Gastrocnemius medialis (tissue), 4 donors: Measurements from ENCODE around the gene FBXW7.

Experiments
- POLR2A ChIP-seq, 2 donors: fragments of 450-650 bp; IDR thresholded peaks; one replicate each; pipeline ENCODE4 v1.6.1; 2017; ENCODE audit warnings: antibody characterized with exemption in 2 of 2, mild to moderate bottlenecking in 2 of 2, moderate library complexity in 2 of 2
- TF ChIP-seq, protein P1 (sequence below), 5 experiments: fragments of 450-650 bp in 3 of 5; fragments of 200-600 bp in 2 of 5; sonication (generic) in 2 of 5; IDR thresholded peaks in 4 of 5; conservative IDR thresholded peaks in 1 of 5; 1 replicate in 4 of 5; 2 replicates in 1 of 5; pipeline ENCODE4 v1.5.1; 2016 to 2019; ENCODE audit warnings: antibody characterized with exemption in 5 of 5, mild to moderate bottlenecking in 3 of 5, moderate library complexity in 3 of 5

DNA sequence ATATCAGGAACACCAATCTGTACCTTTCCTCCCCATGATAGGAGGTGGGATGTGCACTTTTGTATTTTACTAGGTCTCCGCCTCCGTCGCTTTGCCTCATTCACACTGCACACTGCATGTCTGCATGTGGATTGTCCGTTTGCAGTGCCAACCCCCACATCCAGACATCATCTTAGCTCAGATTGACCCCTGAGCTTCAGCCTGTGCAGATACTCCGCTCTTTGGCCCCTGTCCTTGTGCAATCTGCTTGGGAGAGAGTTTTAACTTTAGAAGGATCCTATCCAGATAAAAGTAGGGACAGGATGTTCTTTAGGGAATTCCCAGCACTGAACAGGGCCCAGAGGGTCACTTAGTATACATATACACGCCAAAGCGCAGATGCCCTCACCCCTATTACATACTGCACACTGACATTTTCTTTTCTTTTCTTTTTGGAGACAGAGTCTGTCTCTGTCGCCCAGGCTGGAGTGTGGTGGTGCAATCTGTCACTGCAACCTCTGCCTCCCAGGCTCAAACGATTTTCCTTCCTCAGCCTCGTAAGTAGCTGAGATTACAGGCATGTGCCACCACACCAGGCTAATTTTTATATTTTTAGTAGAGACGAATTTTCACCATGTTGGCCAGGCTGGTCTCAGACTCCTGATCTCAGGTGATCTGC is 43.3 kb upstream of the FBXW7 start:
- TF ChIP-seq, protein P1, sequence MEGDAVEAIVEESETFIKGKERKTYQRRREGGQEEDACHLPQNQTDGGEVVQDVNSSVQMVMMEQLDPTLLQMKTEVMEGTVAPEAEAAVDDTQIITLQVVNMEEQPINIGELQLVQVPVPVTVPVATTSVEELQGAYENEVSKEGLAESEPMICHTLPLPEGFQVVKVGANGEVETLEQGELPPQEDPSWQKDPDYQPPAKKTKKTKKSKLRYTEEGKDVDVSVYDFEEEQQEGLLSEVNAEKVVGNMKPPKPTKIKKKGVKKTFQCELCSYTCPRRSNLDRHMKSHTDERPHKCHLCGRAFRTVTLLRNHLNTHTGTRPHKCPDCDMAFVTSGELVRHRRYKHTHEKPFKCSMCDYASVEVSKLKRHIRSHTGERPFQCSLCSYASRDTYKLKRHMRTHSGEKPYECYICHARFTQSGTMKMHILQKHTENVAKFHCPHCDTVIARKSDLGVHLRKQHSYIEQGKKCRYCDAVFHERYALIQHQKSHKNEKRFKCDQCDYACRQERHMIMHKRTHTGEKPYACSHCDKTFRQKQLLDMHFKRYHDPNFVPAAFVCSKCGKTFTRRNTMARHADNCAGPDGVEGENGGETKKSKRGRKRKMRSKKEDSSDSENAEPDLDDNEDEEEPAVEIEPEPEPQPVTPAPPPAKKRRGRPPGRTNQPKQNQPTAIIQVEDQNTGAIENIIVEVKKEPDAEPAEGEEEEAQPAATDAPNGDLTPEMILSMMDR (IDR thresholded peaks at IDR 0.05 in 4 of 5, conservative IDR thresholded peaks at IDR 0.05 in 1 of 5): no peak
- TF ChIP-seq POLR2A (IDR thresholded peaks at IDR 0.05): no peak
